Prostate gland (tissue), 2 donors: ENCODE data around the gene TAAR8. TPM values are rescaled to one million over a fixed set of nuclear protein-coding genes. Genes with fewer than 3 reads are reported as not detected.

Experiments used
- DNase-seq: peaks from one replicate; pipeline ENCODE4 v3.0.0-alpha.2; 2019; ENCODE audit warnings: low spot score
- H3K27ac ChIP-seq, 2 donors: fragments of 200-600 bp; sonication (generic); 2 replicates each; pipeline ENCODE4 v1.5.1; 2017 to 2019
- H3K27me3 ChIP-seq: fragments of 200-600 bp; sonication (generic); replicated peaks from 2 replicates; pipeline ENCODE4 v1.5.1; 2019; ENCODE audit not compliant: insufficient read depth
- H3K36me3 ChIP-seq, 2 donors: fragments of 200-600 bp; sonication (generic); 1 replicate in 1 of 2; 2 replicates in 1 of 2; pipeline versions ENCODE4 v1.5.1 to v1.8.1; 2017 to 2019
- H3K4me1 ChIP-seq: fragments of 200-600 bp; sonication (generic); replicated peaks from 2 replicates; pipeline ENCODE4 v1.5.1; 2019
- H3K4me3 ChIP-seq, 2 donors: fragments of 200-600 bp; sonication (generic); 2 replicates each; pipeline ENCODE4 v1.5.1; 2017 to 2019
- H3K9me3 ChIP-seq: fragments of 200-600 bp; sonication (generic); 2 replicates; pipeline ENCODE4 v1.5.1; 2017
- POLR2A ChIP-seq: fragments of 450-650 bp; IDR thresholded peaks from one replicate; pipeline ENCODE4 v1.6.1; 2016; ENCODE audit warnings: antibody characterized with exemption, mild to moderate bottlenecking
- POLR2AphosphoS5 ChIP-seq: sonication (generic); formaldehyde crosslinking; IDR thresholded peaks from one replicate; pipeline ENCODE4 v1.6.1; 2017; ENCODE audit warnings: antibody characterized with exemption
- WGBS: methylation state at CpG from one replicate; pipeline ENCODE4 v1.1.5; 2018; 5-methylcytosine and 5-hydroxymethylcytosine counted together
- intact Hi-C: fragments of 100-400 bp; cut with DNase I; formaldehyde crosslinking; loops from one replicate; pipeline ENCODE4 v1.14.2; 2022
- total RNA-seq, 2 donors: library from RNA; depleted of rRNA; stranded (reverse); fragments of >200 nt; gene quantifications; one replicate each; pipeline ENCODE4 v1.1.0, GENCODE V29; 2016
- TF ChIP-seq, protein P1 (sequence below), 4 experiments: fragments of 200-600 bp in 2 of 4; fragments of 450-650 bp in 2 of 4; sonication (generic) in 2 of 4; IDR thresholded peaks; 1 replicate in 3 of 4; 2 replicates in 1 of 4; pipeline ENCODE4 v1.5.1; 2016 to 2019; ENCODE audit warnings: antibody characterized with exemption in 4 of 4, mild to moderate bottlenecking in 2 of 4, moderate library complexity in 2 of 4

TAAR8 gene, protein sequence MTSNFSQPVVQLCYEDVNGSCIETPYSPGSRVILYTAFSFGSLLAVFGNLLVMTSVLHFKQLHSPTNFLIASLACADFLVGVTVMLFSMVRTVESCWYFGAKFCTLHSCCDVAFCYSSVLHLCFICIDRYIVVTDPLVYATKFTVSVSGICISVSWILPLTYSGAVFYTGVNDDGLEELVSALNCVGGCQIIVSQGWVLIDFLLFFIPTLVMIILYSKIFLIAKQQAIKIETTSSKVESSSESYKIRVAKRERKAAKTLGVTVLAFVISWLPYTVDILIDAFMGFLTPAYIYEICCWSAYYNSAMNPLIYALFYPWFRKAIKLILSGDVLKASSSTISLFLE
- not detected for total RNA-seq

DNA sequence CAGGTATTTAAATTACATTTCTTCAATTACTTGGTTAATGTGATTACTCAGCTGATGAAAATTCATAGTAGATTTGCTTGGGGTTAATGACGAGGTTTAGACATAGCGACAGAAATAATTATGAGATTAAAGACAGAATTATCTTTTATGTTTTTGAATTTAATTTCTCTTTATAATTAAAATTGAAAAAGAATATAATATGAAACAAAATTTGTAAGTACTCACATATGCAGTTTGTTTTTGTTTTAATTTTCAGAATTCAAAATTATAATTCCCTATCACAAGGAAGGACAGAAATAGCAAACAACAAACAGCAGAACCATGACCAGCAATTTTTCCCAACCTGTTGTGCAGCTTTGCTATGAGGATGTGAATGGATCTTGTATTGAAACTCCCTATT lies at the start of gene TAAR8:
TSS of gene TAAR8 (plus strand) at position 301 of the 400 bp plus-strand sequence. CDS start at position 322, 21 bp downstream.
- Histone ChIP-seq H3K27ac (no peak within 1 kb of the TSS), H3K27me3 (peaks cover 3% of the 10 kb centered on the region), H3K9me3 (no peaks in the 10 kb centered on the region), H3K4me3 (no peak within 1 kb of the TSS), H3K4me1 (no peaks in the 10 kb centered on the region), H3K36me3 (no peaks in the 10 kb centered on the region)
- TF ChIP-seq POLR2A (no peak), POLR2AphosphoS5 (no peak)
- TF ChIP-seq, protein P1, sequence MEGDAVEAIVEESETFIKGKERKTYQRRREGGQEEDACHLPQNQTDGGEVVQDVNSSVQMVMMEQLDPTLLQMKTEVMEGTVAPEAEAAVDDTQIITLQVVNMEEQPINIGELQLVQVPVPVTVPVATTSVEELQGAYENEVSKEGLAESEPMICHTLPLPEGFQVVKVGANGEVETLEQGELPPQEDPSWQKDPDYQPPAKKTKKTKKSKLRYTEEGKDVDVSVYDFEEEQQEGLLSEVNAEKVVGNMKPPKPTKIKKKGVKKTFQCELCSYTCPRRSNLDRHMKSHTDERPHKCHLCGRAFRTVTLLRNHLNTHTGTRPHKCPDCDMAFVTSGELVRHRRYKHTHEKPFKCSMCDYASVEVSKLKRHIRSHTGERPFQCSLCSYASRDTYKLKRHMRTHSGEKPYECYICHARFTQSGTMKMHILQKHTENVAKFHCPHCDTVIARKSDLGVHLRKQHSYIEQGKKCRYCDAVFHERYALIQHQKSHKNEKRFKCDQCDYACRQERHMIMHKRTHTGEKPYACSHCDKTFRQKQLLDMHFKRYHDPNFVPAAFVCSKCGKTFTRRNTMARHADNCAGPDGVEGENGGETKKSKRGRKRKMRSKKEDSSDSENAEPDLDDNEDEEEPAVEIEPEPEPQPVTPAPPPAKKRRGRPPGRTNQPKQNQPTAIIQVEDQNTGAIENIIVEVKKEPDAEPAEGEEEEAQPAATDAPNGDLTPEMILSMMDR (IDR thresholded peaks at IDR 0.05), result no peak
- no peak for DNase-seq
- intact Hi-C loops, result no loop called here
- WGBS, result 92% methylated on average over 2 of the region's 2 CpGs

DNA sequence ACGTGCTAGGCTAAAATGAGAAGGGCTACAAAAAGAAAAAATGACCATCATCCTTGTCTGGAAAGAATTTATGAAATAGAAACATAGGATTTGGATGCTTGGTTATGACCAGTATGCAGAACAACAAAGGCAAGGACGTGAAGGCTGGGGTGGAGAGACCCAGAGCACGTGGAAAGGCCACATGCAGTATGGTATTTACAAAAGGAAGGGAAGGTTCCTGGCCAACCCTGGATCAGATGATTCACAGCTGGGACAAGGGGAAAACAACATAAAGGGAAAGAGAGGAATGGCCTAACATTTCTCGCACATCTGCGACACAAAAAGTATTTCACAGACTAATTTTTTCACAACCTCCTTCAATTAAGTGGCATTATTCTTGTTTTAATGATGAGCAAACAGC lies 47.7 kb upstream of the TAAR8 start:
- intact Hi-C loops, result no loop called here
- TF ChIP-seq, protein P1 (IDR thresholded peaks at IDR 0.05), result no peak
- TF ChIP-seq POLR2AphosphoS5, result no peak
- no peak for TF ChIP-seq POLR2A
- Histone ChIP-seq H3K27ac (no peak overlapping the region), H3K9me3 (no peaks in the 10 kb centered on the region), H3K4me3 (no peak overlapping the region), H3K27me3 (no peaks in the 10 kb centered on the region), H3K4me1 (no peaks in the 10 kb centered on the region), H3K36me3 (no peaks in the 10 kb centered on the region)
- DNase-seq, result no peak
- 72% methylated on average over 5 of the region's 5 CpGs for WGBS

DNA sequence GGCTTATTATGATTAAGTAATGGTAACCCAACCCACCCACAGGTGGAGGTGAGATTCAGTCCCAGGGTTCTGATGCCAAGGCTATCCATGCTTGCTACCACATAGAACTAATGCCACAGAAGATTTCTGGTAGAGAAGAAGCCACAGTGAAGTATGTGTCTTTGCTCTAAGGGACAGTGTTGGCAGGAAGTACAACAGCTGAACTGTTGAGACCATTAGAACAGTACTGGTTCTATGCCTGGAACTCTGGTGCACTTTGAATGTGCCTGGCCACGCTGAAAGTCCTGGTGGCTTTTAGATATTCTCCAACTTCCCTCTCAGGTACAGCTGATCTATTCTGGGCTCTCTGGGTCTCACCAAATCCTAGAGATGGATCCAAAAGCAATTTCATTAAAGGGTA lies 47.3 kb upstream of the TAAR8 start:
- no peak for DNase-seq
- H3K27ac ChIP-seq, result no peak overlapping the region

DNA sequence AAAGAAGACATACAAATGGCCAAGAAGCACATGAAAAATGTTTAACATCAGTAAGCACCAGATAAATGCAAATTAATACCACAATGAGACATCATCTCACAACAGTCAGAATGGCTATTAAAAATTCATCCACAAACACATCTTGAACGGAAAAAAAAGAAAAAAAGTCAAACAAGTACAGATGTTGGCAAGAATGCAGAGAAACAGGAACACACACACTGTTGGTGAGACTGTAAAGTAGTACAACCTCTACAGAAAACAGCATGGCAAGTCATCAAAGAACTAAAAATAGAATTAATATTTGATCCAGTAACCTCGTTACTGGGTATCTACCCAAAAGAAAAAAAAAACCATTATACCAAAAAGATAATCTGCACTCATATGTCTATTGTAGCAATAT lies 46.0 kb upstream of the TAAR8 start:
- no peak for DNase-seq
- TF ChIP-seq POLR2A (no peak), POLR2AphosphoS5 (no peak)
- TF ChIP-seq, protein P1 (IDR thresholded peaks at IDR 0.05), result no peak
- WGBS, result 29% methylated on average over 2 of the region's 2 CpGs
- Histone ChIP-seq H3K36me3 (no peaks in the 10 kb centered on the region), H3K4me1 (no peaks in the 10 kb centered on the region), H3K27ac (no peak overlapping the region), H3K4me3 (no peak overlapping the region), H3K9me3 (no peaks in the 10 kb centered on the region), H3K27me3 (no peaks in the 10 kb centered on the region)
- intact Hi-C loops, result no loop called here

More for the DNA sequence above, 47.3 kb upstream of the TAAR8 start:
- no peaks in the 10 kb centered on the region for H3K36me3 ChIP-seq
- no peak for TF ChIP-seq POLR2AphosphoS5
- TF ChIP-seq POLR2A, result no peak
- TF ChIP-seq, protein P1 (IDR thresholded peaks at IDR 0.05), result no peak
- WGBS, result 100% methylated on average over 1 of the region's 1 CpG
- H3K4me3 ChIP-seq, result no peak overlapping the region
- H3K4me1 ChIP-seq, result no peaks in the 10 kb centered on the region
- H3K27me3 ChIP-seq, result no peaks in the 10 kb centered on the region
- intact Hi-C loops, result no loop called here
- H3K9me3 ChIP-seq, result no peaks in the 10 kb centered on the region
